HG03108 (cell line): ENCODE data around the gene SPRTN.
"Not testable (repeated sequence)": the region's sequence is repeated elsewhere in the genome, so short reads cannot be mapped to it uniquely, and the experiment has no call there.

Experiments used
- ATAC-seq: cut with Tn5 transposase; IDR thresholded peaks from one replicate; pipeline ENCODE4 v1.9.1; 2021; ENCODE audit warnings: moderate library complexity; ENCODE audit not compliant: unreplicated experiment

SPRTN gene

GRCh38 chr1:231335663-231336602 lies 2.2 kb upstream of the SPRTN start:
- no peak for ATAC-seq

GRCh38 chr1:231337043-231337471 lies 1.0 kb upstream of the SPRTN start:
- ATAC-seq = peak; percentile 6

GRCh38 chr1:231337472-231338269 lies 422 bp upstream of the SPRTN start, which contains the start of gene EXOC8:
Gene EXOC8, minus strand, starts transcription at chr1:231337852. Its CDS starts 107 bp downstream, at chr1:231337745.
- peak; percentile 68 for ATAC-seq

DNA sequence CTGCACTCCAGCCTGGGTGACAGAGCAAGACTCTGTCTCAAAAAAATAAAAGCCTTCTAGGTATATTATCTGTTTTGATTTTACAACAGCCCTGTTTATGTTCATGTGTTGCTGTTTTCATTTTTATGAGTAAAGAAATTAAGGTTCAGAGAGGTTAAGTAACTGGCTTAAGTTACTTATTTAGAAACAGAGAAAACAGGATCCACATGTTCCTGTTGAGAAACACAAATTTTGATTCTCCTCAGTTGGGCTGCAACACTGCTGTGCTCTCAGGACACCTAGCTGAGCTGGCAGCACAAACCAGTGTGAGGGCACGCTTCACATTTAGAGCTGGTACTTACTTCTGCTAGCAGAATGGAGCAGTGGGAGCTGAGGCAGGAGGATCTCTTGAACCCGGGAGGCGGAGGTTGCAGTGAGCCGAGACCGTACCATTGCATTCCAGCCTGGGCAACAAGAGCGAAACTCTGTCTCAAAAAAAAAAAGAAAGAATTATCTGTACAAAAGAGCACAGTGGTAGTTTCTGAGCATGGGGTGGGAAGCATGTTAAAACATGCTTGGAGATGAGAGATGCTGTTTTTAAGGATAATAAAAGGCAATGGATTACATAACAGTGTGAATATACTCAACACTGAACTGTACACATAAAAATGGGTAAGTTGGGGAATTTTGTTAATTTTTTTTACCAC lies 2.4 kb downstream of the SPRTN start:
- no peak for ATAC-seq

GRCh38 chr1:231347961-231348360 lies 9.9 kb downstream of the SPRTN start:
- ATAC-seq = no peak

- no peak for ATAC-seq
Measured at GRCh38 chr1:231348442-231348841, 10.3 kb downstream of the SPRTN start.

GRCh38 chr1:231348856-231349255 lies 10.8 kb downstream of the SPRTN start:
- not testable (repeated sequence) for ATAC-seq

DNA sequence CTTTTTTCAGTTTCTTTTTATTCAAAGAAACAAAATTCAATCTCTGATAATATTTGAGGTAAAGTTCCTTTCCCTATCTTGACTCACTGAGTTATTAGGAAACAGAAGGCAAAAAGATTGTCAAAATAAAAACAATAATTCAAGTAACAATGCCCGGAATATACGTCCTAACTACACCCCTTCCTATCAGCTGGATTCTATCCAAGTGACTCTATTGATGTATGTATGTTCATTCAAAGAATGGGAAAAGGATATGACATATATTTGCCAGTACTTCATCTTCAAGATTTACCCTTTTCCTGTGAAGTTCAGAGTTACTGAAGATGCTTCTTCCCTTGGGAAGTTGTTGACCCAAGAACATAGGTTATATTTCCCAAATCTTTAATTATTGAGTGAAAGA lies 13.7 kb downstream of the SPRTN start:
- no peak for ATAC-seq

DNA sequence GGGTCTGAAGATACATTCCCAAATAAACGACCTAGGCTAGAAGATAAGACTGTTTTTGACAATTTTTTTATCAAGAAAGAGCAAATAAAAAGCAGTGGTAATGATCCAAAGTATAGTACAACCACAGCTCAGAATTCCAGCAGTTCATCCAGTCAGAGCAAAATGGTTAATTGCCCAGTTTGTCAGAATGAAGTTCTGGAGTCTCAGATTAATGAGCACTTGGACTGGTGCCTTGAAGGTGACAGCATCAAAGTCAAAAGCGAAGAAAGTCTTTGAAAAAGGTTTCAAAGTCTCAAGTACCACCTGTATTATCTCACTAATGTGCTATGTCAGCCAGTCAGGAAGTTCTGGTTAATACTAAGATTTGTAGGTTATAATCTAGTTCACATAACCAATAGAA lies 15.0 kb downstream of the SPRTN start:
- no peak for ATAC-seq

DNA sequence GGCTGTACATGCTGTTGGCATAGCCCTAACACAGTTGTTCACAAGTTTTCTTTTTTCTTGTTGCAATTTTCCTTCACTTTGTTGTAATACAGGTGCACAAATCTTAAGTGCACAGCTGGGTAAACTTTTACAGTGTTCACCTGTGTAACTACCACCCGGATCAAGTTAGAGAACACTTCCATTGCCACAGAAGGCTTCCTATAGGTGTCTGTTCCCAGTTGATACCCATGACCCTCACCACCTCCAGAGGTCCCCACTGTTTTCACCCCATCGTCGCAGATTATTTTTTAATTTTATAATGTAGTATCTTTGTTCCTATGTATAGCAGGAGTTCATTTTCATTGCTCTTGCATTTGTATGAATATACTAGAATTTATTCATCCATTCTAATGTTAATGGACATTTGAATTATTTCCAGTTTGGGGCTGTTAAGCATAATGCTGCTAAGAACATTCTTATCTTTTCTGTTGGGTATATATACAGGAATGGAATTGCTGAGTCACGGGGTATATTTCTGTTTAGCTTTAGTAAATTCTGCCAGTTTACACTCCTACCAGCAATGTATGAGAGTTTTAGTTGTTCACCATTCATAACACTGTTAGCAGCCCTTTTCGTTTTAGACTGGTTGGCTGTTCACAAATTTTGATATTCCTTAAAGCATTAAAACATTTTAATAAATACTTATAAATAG lies 16.4 kb downstream of the SPRTN start:
- ATAC-seq = no peak

DNA sequence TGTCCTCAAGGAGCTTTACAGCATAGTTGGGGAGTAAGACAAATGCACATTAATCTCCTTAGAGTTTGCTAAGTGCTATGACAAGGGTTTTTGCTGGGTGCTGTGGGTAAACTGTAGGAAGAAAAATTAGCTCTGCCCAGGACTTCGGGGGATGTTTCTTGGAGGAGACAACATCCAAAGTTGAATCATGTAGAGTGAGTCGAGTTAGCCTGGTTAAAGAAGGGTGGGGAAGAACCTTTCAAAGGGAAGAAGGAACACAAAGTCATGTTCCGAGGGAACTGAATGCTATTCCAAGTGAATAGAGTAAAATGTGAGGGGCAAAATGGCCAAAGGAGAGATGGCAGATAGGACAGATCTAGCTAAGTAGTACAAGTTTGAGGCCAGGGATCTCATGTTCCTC lies 17.1 kb downstream of the SPRTN start:
- ATAC-seq = no peak

DNA sequence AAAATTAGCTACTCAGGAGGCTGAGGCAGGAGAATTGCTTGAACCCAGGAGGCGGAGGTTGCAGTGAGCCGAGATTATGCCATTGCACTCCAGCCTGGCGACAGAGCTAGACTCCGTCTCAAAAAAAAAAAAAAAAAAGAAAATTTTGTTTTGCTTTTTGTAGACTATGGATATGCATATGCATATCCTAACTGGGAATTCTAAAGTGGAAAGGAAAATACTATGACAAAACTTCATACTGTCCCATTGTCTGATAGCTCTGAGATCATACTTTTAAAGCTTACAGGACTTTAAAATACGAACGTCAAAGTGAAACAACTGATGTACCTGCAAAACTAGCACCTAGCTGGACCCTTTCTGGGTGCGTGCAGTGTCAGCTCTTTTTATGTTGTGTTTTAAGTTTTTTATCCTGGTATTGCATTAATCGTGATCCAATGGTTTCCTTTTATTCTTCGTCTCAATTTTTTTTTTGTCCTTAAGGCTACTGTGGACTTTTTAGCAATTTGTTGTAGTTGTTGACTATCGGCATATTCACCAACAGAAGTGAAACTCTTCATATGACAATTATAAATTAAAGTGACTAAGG lies 19.2 kb downstream of the SPRTN start:
- no peak for ATAC-seq

GRCh38 chr1:231357831-231358354 lies 19.8 kb downstream of the SPRTN start:
- no peak for ATAC-seq

- ATAC-seq = no peak
Measured at GRCh38 chr1:231359113-231359512, 21.0 kb downstream of the SPRTN start.

GRCh38 chr1:231362325-231362724 lies 24.2 kb downstream of the SPRTN start:
- ATAC-seq = no peak

- no peak for ATAC-seq
Measured at GRCh38 chr1:231363624-231364023, 25.5 kb downstream of the SPRTN start.

DNA sequence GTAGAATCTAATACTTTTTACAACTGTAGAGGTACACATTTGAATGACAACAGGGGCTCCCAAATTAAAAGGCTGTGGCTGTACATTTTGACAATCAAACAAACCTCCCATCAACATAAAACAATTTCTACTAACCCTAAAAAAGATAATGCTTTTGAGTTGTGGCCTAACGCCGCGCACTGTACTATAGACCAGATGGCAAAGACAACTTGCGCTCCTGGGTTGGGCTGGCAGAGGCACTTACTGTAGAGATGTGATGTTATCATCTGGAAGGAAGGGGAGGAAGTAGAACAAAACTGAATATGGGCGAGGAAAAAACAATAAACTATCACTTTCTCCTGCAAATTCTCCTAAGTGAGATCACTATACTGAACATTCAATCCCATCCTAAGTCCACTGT lies 26.1 kb downstream of the SPRTN start:
- no peak for ATAC-seq

DNA sequence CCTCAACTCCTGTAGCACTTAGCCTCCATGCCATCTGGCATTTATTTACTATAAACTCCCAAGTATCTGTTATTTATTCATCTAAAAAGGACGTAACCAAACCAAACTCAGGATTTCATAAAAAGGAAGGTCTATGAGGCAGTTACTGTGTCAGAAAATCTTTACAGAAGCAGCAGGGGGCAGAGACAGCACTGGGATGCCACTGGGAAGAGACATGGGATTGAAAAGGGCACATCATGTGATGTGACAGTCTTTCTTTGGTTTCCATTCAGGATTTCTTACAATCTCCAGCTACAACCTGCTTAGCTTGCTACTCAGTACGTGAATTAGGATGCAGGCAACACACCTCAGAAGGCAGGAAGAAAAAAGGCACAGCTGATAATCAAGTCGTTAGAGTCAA lies 31.2 kb downstream of the SPRTN start:
- no peak for ATAC-seq

DNA sequence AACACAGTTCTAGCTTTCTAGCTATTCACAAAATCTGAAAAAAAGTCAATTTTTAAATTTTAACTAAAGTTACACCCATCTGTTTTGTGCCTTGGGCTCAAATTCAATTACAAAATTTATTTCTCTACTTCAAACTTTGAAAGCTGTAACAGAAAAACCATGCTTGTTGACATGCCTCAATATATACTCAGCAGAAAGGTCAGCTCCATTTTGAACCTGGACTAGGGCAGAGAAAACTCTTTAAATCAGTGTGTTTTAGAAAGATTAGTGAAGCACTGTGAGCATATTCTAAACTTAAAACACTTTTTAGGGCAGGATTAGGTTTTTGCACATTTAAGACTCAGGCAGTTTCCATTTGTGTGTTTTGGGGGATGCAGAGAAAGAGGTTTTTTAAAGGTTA lies 34.4 kb downstream of the SPRTN start:
- ATAC-seq = no peak

- ATAC-seq = no peak
Measured at GRCh38 chr1:231374394-231374793, 36.3 kb downstream of the SPRTN start.
